Coronary artery (tissue), 2 donors: ENCODE data around the gene ASIC2.

Source experiments
- DNase-seq: peaks from one replicate; pipeline ENCODE4 v3.0.0-alpha.2; 2017; ENCODE audit warnings: low spot score
- H3K27ac ChIP-seq, 2 donors: fragments of 200-600 bp; sonication (generic); one replicate each; pipeline ENCODE4 v1.5.1; 2016 to 2019
- H3K4me3 ChIP-seq: fragments of 200-600 bp; sonication (generic); 2 replicates; pipeline ENCODE4 v1.5.1; 2016; ENCODE audit warnings: mild to moderate bottlenecking, moderate library complexity
- TF ChIP-seq, protein P1 (sequence below): fragments of 200-600 bp; sonication (generic); IDR thresholded peaks from one replicate; pipeline ENCODE4 v1.5.1; 2019; ENCODE audit warnings: antibody characterized with exemption

ASIC2 gene

GRCh38 chr17:33045216-33045615 is 247.9 kb downstream of the ASIC2 start:
- no peak overlapping the region for H3K27ac ChIP-seq
- TF ChIP-seq, protein P1, sequence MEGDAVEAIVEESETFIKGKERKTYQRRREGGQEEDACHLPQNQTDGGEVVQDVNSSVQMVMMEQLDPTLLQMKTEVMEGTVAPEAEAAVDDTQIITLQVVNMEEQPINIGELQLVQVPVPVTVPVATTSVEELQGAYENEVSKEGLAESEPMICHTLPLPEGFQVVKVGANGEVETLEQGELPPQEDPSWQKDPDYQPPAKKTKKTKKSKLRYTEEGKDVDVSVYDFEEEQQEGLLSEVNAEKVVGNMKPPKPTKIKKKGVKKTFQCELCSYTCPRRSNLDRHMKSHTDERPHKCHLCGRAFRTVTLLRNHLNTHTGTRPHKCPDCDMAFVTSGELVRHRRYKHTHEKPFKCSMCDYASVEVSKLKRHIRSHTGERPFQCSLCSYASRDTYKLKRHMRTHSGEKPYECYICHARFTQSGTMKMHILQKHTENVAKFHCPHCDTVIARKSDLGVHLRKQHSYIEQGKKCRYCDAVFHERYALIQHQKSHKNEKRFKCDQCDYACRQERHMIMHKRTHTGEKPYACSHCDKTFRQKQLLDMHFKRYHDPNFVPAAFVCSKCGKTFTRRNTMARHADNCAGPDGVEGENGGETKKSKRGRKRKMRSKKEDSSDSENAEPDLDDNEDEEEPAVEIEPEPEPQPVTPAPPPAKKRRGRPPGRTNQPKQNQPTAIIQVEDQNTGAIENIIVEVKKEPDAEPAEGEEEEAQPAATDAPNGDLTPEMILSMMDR: no peak
- no peak for DNase-seq
- H3K4me3 ChIP-seq: no peak overlapping the region

GRCh38 chr17:33044771-33045170 is 248.3 kb downstream of the ASIC2 start:
- TF ChIP-seq, protein P1: no peak
- no peak for DNase-seq
- Histone ChIP-seq H3K27ac (no peak overlapping the region), H3K4me3 (no peak overlapping the region)

DNA sequence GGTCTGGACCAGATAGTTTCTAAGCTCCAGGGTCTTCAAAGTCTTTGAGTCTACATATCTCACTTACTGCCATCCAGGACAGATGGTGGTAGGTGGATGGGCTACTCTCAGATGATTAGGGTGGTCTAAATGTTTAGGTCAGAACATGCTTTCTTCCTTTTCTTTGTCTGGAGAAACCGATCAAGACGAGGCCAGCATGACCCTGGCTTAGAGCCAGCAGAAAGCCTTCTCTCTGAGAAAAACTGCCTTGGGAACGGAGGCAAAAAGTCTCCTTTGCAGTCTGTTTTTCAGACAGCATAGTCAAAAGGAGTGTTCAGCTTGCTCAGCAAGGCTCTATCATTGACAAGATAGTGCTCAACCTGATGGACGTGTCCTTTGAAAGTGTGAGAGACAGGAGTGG is 252.6 kb downstream of the ASIC2 start:
- Histone ChIP-seq H3K4me3 (no peak overlapping the region), H3K27ac (no peak overlapping the region)
- DNase-seq: no peak
- TF ChIP-seq, protein P1: no peak

DNA sequence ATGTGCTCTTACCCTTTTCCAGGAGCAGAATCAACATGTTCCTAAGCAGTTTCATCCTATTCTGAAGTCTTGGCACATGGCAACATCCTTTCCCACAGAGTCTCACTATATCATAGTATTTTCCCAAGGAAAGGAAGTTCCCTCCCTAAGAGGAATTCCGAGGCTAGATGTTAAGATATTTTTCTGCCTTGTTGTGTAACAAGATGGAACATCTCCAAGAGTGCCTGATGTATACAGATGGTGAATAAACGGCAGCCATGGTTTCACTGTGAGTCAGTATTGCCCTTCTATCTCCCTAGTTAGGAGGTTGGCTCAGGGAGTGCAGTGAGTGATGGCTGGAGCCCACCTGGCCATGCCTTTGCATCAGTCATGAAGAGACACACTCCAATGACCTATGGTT is 253.2 kb downstream of the ASIC2 start:
- Histone ChIP-seq H3K4me3 (no peak overlapping the region), H3K27ac (no peak overlapping the region)
- TF ChIP-seq, protein P1: no peak
- DNase-seq: no peak

DNA sequence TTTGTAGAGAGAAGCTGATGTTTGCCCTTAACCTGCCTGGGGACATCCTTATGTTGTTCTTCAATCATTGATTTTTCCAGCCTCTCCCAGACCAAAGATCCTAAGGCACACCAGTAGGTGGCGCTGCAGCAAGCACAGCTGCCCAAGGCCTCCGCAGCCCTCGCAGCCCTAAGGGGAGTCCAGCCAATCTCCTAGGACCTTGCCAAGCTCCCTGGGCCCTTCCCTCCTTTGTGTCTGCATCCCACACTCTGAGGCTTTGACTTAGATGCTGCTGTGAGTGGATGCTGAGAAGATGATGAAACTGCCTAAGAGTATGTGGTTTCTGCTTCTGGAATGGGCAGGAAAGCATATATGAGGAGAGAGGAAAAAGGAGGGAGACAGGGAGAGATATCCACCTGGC is 254.4 kb downstream of the ASIC2 start:
- no peak overlapping the region for H3K27ac ChIP-seq
- TF ChIP-seq, protein P1: no peak
- DNase-seq: no peak
- no peak overlapping the region for H3K4me3 ChIP-seq

DNA sequence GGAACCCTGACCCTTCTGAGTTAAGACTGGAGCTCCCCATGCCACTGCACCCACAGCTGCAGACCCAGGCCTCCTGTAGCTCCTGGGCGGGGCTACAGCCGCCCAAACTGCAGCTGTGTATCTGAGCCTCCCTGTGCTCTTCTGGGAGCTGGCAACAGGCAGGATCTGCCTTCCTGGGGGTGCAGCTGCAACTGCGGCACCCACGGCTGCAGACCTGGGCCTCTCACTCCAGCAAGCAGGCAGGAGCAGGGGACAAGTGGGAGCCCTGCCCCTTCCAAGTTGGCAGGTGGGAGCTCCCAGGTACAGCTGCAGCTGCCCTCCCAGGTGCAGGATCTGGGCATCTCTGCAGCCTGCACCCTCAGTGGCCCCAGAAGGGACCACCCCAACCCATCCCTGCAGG is 259.9 kb downstream of the ASIC2 start:
- Histone ChIP-seq H3K27ac (no peak overlapping the region), H3K4me3 (no peak overlapping the region)
- DNase-seq: peak; percentile 31
- TF ChIP-seq, protein P1: no peak

- DNase-seq: no peak
- TF ChIP-seq, protein P1: no peak
- H3K27ac ChIP-seq: no peak overlapping the region
- no peak overlapping the region for H3K4me3 ChIP-seq
These were observed 264.3 kb downstream of the ASIC2 start for GRCh38 chr17:33028778-33029177.
